HepG2 (cell line): ENCODE data around the gene KIAA0232. TPM values are rescaled to one million over a fixed set of nuclear protein-coding genes. Genes with fewer than 3 reads are reported as not detected.

Source experiments
- ADNP ChIP-seq: sonication (generic); formaldehyde crosslinking; IDR thresholded peaks from 2 replicates; pipeline ENCODE4 v1.4.0; 2020; ENCODE audit warnings: missing genetic modification reagents
- CAMTA2 ChIP-seq: sonication (generic); formaldehyde crosslinking; IDR thresholded peaks from 2 replicates; pipeline ENCODE4 v1.4.0; 2020; ENCODE audit warnings: mild to moderate bottlenecking, missing genetic modification reagents, borderline replicate concordance
- CBX1 ChIP-seq: IDR thresholded peaks from one replicate; pipeline ENCODE4 v1.6.1; 2016; ENCODE audit warnings: antibody characterized with exemption, low read depth
- FOXP1 ChIP-seq, 2 experiments: fragments of 450-650 bp in 1 of 2; IDR thresholded peaks; 2 replicates each; pipeline ENCODE4 v1.6.1; 2017 to 2018; ENCODE audit warnings: antibody characterized with exemption in 1 of 2
- HDAC2 ChIP-seq: sonication (generic); formaldehyde crosslinking; IDR thresholded peaks from 2 replicates; pipeline ENCODE4 v1.4.0; 2020; ENCODE audit warnings: missing genetic modification reagents
- HNF4G ChIP-seq, 2 experiments: sonication (generic) in 1 of 2; formaldehyde crosslinking in 1 of 2; IDR thresholded peaks; 2 replicates each; pipeline versions ENCODE4 v1.4.0 to v1.6.1; 2011 to 2020; ENCODE audit warnings: borderline replicate concordance in 2 of 2, low read depth in 2 of 2, mild to moderate bottlenecking in 2 of 2, low read length in 1 of 2, missing genetic modification reagents in 1 of 2, moderate library complexity in 1 of 2
- JUNB ChIP-seq: sonication (generic); formaldehyde crosslinking; IDR thresholded peaks from 2 replicates; pipeline ENCODE4 v1.8.0; 2022; ENCODE audit warnings: missing genetic modification reagents, mild to moderate bottlenecking, borderline replicate concordance
- MTA1 ChIP-seq: sonication (generic); formaldehyde crosslinking; IDR thresholded peaks from 2 replicates; pipeline ENCODE4 v1.4.0; 2020; ENCODE audit warnings: missing genetic modification reagents, mild to moderate bottlenecking, borderline replicate concordance
- MTF1 ChIP-seq: sonication (generic); formaldehyde crosslinking; IDR thresholded peaks from 2 replicates; pipeline ENCODE4 v1.5.0; 2020; ENCODE audit warnings: missing genetic modification reagents
- NFKBIZ ChIP-seq: IDR thresholded peaks from 2 replicates; pipeline ENCODE4 v1.6.1; 2018; ENCODE audit warnings: missing genetic modification reagents, missing compliant biosample characterization
- PBX2 ChIP-seq: IDR thresholded peaks from 2 replicates; pipeline ENCODE4 v1.6.1; 2016; ENCODE audit warnings: control low read depth
- RERE ChIP-seq: IDR thresholded peaks from 2 replicates; pipeline ENCODE4 v1.6.1; 2016; ENCODE audit warnings: low read depth, missing genetic modification reagents, missing compliant biosample characterization
- SKIL ChIP-seq: sonication (generic); formaldehyde crosslinking; IDR thresholded peaks from 2 replicates; pipeline ENCODE4 v1.8.0; 2022; ENCODE audit warnings: missing genetic modification reagents, mild to moderate bottlenecking, moderate library complexity, borderline replicate concordance
- SRF ChIP-seq: IDR thresholded peaks from 2 replicates; pipeline ENCODE4 v1.6.1; 2011; ENCODE audit warnings: mild to moderate bottlenecking, low read depth, low read length, moderate library complexity
- THAP9 ChIP-seq: sonication (generic); formaldehyde crosslinking; IDR thresholded peaks from 2 replicates; pipeline ENCODE4; 2020; ENCODE audit warnings: missing genetic modification reagents, mild to moderate bottlenecking, borderline replicate concordance
- ZNF335 ChIP-seq: sonication (generic); formaldehyde crosslinking; IDR thresholded peaks from 2 replicates; pipeline ENCODE4 v1.4.0; 2020; ENCODE audit warnings: missing genetic modification reagents
- polyA plus RNA-seq, 8 experiments: library from polyadenylated mRNA; depleted of rRNA in 3 of 8; stranded (reverse) in 7 of 8; unstranded in 1 of 8; fragments of >200 nt; fragmentation: Illumina TruSeq in 4 of 8; extraction: Trizol in 4 of 8; gene quantifications; 2 replicates each; pipeline versions ENCODE4 v1.2.1 to v1.2.3, GENCODE V29; 2011 to 2016; ENCODE audit warnings: low read depth in 4 of 8, missing spikeins in 1 of 8, mixed read lengths in 1 of 8; ENCODE audit not compliant: insufficient read depth in 1 of 8
- total RNA-seq, 5 experiments: library from RNA; depleted of rRNA; stranded (reverse); fragments of >200 nt; fragmentation: Illumina TruSeq; extraction: Trizol; gene quantifications; 2 replicates each; pipeline ENCODE4 v1.2.3, GENCODE V29; 2016; ENCODE audit warnings: low read depth in 1 of 5

Gene KIAA0232
- total and polyA plus RNA-seq, 2 of the 13 experiments (the other 11 are each of a cell fraction or from before 2014, with no cell fraction given): 7.8 to 17.1 TPM

GRCh38 chr4:6893449-6894085, 111.0 kb downstream of the KIAA0232 start (continued):
- TF ChIP-seq RERE (CRISPR knock-in tag): peak; percentile 85
- TF ChIP-seq PBX2 (CRISPR knock-in tag): no peak
- peak; percentile 61; the same call in 1 of the 2 replicates for TF ChIP-seq THAP9 (CRISPR knock-in tag)
- TF ChIP-seq NFKBIZ (CRISPR knock-in tag): peak; percentile 39; the same call in 1 of the 2 replicates
- TF ChIP-seq MTF1 (CRISPR knock-in tag): no peak
- TF ChIP-seq ZNF335 (CRISPR knock-in tag): peak; percentile 88
- peak; percentile 78; the same call in 1 of the 2 replicates for TF ChIP-seq SKIL
- no peak for TF ChIP-seq CAMTA2 (CRISPR knock-in tag)
- no peak for TF ChIP-seq ADNP (CRISPR knock-in tag)
- peak; percentile 99 for TF ChIP-seq HNF4G (IDR thresholded peaks at IDR 0.05; ENCODE audit: borderline replicate concordance, low read depth, low read length)
- peak; percentile 97 for TF ChIP-seq HNF4G (CRISPR knock-in tag; IDR thresholded peaks at IDR 0.05; ENCODE audit: borderline replicate concordance, low read depth)
- no peak; the same call in 1 of the 2 replicates for TF ChIP-seq JUNB (CRISPR knock-in tag)
- no peak for TF ChIP-seq FOXP1 (IDR thresholded peaks at IDR 0.05)
- peak; percentile 85 for TF ChIP-seq FOXP1 (CRISPR knock-in tag; IDR thresholded peaks at IDR 0.05)
- peak; percentile 95 for TF ChIP-seq HDAC2 (CRISPR knock-in tag)
- TF ChIP-seq CBX1: no peak
- TF ChIP-seq MTA1: no peak
- TF ChIP-seq SRF: no peak
